GM12874 (cell line): ENCODE measurements around the gene SFT2D3.

Experiments used
- TF ChIP-seq, protein P1 (sequence below): IDR thresholded peaks from 2 replicates; pipeline ENCODE4 v1.5.1; 2011; ENCODE audit warnings: low read depth, mild to moderate bottlenecking, control low read depth, low read length, moderate library complexity; ENCODE audit not compliant: insufficient read depth

SFT2D3 gene, protein sequence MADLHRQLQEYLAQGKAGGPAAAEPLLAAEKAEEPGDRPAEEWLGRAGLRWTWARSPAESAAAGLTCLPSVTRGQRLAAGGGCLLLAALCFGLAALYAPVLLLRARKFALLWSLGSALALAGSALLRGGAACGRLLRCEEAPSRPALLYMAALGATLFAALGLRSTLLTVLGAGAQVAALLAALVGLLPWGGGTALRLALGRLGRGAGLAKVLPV

DNA sequence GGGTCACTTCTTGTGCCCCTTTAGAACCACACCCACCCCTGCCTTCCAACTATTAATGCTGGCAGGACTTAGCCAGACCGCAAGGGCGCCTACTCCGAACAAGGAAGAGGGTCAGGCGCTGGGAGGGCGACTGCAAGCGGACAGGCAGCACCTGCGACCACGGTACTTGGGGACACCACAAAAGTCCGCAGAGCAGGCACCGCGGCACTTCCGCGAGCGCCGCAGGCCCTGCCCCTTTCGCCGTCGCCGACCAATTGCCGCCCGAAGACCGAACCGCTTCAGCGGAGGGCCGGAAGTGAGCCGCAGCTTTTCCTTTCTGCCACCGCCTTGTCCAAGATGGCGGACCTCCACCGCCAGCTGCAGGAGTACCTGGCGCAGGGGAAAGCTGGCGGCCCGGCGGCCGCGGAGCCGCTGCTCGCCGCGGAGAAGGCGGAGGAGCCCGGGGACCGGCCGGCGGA is at the start of gene SFT2D3:
SFT2D3 (plus strand) TSS at position 305 of the 458 bp plus-strand sequence; CDS start at position 337, 32 bp downstream.
- TF ChIP-seq, protein P1, sequence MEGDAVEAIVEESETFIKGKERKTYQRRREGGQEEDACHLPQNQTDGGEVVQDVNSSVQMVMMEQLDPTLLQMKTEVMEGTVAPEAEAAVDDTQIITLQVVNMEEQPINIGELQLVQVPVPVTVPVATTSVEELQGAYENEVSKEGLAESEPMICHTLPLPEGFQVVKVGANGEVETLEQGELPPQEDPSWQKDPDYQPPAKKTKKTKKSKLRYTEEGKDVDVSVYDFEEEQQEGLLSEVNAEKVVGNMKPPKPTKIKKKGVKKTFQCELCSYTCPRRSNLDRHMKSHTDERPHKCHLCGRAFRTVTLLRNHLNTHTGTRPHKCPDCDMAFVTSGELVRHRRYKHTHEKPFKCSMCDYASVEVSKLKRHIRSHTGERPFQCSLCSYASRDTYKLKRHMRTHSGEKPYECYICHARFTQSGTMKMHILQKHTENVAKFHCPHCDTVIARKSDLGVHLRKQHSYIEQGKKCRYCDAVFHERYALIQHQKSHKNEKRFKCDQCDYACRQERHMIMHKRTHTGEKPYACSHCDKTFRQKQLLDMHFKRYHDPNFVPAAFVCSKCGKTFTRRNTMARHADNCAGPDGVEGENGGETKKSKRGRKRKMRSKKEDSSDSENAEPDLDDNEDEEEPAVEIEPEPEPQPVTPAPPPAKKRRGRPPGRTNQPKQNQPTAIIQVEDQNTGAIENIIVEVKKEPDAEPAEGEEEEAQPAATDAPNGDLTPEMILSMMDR: no peak

DNA sequence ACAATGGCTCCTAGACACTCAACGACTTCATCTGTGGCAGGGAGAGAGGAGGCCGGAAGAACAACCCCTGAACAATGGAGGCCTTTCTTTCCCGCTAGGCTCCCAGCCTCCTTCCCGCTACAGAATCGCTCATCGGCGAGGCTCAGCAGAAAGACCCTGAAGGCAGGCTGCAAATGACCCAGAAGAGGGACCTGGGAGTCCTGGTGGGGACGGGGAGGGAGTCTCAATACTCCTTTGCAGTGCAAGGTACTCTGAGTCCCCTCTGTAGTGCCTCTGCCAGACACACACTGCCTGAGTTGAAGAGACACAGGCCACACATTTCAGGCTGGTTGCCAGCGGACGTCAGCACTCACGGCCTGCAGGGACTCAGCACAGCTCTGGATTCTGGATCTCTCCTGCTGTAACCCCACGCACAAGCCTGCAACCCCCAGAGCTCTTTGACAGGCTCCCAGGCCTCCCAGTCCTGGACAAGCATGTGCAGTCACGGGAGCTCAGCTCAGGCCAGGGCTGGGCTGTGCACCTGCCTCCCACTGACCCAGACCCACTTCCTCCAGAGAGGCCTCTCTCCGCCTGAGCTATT is 49.2 kb upstream of the SFT2D3 start:
- TF ChIP-seq, protein P1: no peak

DNA sequence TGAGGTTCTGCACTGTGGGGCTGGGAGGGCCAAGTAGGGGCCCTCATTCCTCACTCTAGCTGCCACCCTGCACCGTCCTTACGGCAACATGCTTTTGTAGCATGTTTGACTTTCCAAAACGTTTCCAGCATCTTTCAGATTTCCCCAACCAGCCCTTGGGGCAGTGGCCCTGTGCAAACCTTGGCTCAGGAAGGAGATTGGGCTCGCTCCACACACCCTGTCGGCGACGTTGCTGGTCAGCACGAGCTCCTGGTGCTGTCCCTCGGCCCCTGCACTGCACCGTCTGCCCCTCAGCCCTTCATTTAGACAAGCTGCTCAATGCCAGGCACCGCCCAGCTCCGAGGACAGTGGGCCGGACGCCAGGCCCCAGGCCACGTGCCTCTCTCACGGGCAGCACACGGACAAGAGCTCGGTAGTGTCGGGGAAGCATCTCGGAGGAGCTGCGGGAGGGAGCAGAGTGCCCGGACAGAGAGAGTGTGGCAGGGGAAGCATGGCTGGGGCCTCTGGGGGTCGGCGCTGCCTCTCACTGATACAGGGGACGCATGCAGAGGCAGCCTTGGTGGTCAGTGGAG is 48.4 kb upstream of the SFT2D3 start:
- TF ChIP-seq, protein P1: no peak

DNA sequence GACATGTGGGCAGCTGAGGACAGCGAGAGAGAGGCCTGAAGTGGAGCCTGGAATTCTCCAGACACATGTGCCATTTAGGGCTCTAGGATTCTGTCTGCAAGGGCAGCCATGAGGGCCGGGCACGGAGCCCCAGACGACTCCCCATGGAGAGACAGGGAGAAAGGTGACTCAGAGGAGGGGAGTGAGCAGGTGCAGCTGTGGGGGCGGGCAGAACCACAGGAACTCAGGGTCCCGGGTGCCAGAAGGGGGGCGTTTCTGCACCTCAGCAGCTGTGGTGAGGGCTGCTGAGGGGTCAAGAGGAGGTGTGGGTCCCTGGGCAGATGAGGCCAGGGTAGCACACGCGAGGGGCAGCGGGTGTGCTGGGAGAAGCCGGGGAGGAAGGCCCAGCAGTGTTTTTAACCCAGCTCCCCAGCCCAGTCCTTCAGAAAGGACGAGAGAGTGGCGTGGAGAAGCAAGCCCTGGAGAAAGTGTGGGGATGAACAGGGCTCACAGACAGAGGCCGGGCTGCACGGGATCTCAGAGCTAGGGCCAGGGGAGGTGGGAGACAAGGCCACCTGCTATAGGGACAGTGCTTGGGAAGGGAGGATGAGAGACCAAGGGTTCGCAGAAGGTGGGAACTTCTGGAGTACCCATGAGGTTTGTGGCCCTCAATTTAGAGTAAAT is 47.7 kb upstream of the SFT2D3 start:
- TF ChIP-seq, protein P1: no peak

DNA sequence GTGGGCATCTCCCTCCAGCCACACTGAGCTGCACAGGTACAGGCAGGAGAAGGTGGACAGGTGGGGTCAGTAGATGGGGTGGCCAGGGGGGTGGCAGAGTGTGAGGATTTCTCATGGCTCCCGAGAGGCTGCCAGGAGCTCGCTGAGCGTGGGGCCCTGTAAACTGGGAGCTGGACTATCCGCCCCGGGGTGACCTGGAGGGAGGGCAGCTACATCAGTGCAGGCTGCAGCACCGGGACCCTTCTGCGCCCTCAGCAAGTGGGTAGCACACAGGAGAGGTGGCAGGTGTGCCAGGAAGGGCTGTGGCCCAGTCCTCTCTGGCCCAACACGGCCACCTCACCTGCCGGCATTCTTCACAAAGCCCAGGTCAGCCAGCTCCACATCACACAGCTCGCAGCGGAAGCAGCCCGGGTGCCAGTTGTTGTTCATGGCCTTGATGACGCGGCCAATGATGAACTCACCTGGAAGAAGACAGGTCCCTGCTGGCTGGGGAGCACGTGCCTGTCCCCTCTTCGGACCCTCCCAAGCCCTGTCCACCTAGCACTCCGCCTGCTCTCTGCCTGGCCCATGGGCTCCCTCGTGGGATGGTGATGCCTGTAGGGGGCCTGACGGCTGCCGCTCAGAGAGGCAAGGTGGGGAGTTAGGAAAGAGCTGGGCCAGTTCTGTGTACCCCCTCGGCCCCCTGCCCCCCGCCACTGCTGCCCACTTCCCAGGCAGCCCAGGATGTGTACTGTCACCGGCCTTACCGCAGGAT is 47.0 kb upstream of the SFT2D3 start:
- TF ChIP-seq, protein P1: no peak

DNA sequence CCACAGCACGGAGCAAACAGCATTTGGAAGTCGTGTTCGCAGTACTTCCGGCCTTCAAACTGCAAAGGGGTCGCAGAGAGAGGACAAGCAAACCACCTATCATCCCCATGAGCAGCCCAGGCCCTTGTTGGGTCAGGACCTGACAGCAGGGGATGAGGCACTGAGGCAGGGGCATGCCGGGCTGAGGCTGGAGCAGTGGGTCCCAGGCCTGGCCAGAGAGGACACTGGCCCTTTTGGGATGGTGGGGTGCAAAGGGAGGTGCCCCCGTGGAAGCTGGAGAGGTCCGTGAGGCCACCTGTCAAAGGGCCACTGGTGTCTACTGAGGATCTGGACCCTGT is 46.5 kb upstream of the SFT2D3 start:
- TF ChIP-seq, protein P1: no peak
